ENCODE data around the gene PPME1.

PPME1 gene

DNA sequence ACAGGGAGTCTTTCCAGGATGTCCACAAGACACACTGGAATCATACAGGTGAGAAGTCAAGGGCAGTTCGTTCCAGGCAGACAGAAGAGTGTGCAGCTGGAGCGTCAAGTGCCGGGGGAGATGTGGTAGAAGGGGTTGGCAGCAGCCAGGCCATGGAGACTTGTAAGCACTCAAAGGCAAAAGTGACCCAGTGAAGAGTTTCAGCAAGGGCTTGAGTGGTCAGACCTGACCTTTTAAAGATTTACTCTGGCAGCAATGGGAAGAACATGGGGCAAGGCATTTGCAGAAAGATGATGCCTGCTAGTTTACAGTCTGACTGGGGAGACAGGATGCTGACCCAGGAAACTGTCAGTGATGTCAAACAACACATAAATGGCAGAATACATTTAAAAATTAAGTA is 111.3 kb downstream of the PPME1 start:
- Histone ChIP-seq H3K4me1 (ENCODE audit: insufficient read depth, low read length) (no peaks in the 10 kb centered on the region), H2AFZ (ENCODE audit: low read depth, low read length) (no peak overlapping the region)

DNA sequence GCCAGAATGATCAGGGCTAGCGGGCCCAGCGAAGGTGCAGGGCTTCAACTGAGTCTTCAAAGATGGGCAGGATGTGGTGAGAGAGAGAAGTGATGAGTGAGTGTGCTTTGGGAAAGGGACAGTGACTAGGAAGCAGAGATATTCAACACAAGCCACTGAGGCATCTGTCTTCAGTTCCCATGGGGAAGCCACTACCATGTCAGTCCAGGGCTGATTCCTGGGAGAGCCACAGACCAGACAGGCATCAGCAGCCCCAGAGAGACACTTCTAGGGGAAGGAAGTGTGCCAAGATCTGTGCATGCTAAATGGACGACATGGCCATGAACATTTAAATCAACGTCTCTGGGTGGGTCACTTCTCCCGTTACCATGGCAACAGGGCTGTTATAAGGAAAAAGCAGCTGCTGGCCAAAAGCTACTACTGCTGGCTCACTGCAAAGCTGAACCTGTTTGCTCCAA is 111.9 kb downstream of the PPME1 start:
- no peaks in the 10 kb centered on the region for H3K36me3 ChIP-seq (ENCODE audit: insufficient read depth, low read length)
- H3K27me3 ChIP-seq (ENCODE audit: insufficient read depth, low read length) = no peaks in the 10 kb centered on the region
- H3K4me3 ChIP-seq (ENCODE audit: low read length) = no peak overlapping the region
- no peaks in the 10 kb centered on the region for H3K4me1 ChIP-seq (ENCODE audit: insufficient read depth, low read length)
- H2AFZ ChIP-seq (ENCODE audit: low read depth, low read length) = no peak overlapping the region
- H3K9me3 ChIP-seq (ENCODE audit: low read length) = no peaks in the 10 kb centered on the region

More for the DNA sequence above, 111.3 kb downstream of the PPME1 start:
- H3K9me3 ChIP-seq (ENCODE audit: low read length) = no peaks in the 10 kb centered on the region
- no peaks in the 10 kb centered on the region for H3K27me3 ChIP-seq (ENCODE audit: insufficient read depth, low read length)
- no peaks in the 10 kb centered on the region for H3K36me3 ChIP-seq (ENCODE audit: insufficient read depth, low read length)
- no peak overlapping the region for H3K4me3 ChIP-seq (ENCODE audit: low read length)

DNA sequence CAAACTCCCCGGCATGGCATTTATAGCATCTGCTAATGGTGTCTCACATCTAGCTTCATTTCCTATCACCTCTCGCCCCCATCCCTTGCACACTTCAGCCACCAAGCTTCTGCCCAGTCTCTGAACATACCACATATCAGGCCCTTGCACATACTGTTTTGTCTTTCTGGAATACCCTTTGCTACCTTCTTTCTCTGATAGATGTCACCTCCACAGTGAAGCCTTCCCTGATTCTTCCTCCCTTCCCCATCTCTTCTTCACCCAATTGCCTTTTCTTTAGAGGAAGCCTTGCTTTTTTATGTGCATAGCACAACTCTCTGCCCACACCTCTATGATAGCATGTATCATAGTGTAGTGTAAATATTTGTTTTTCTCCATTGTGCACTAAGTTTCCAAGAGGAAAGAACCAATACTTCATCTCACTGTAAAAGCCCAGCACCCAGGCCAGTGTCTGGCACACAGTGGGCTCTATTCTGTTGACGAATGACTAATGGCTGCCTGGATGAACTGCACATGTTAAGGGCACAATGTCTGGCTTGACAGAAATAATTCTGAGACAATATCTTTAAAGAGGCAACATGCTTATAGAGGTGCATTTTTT is 112.6 kb downstream of the PPME1 start:
- Histone ChIP-seq H3K9me3 (ENCODE audit: low read length) (no peaks in the 10 kb centered on the region), H2AFZ (ENCODE audit: low read depth, low read length) (no peak overlapping the region), H3K27me3 (ENCODE audit: insufficient read depth, low read length) (no peaks in the 10 kb centered on the region), H3K4me3 (ENCODE audit: low read length) (no peak overlapping the region), H3K4me1 (ENCODE audit: insufficient read depth, low read length) (no peaks in the 10 kb centered on the region), H3K36me3 (ENCODE audit: insufficient read depth, low read length) (no peaks in the 10 kb centered on the region)

DNA sequence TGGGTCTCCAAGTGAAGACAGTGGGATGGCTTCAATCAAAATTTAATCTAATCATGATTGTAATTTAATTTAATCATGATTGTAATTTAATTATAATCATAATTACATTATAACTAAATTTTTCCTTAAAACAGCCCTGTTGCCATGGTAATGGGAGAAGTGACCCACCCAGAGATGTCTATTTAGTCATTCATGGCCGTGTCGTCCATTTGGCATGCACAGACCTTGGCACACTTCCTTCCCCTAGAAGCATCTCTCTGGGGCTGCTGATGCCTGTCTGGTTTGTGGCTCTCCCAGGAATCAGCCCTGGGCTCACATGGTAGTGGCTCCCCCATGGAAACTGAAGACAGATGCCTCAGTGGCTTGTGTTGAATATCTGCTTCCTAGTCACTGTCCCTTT is 113.4 kb downstream of the PPME1 start:
- H3K4me1 ChIP-seq (ENCODE audit: insufficient read depth, low read length) = no peaks in the 10 kb centered on the region
- no peaks in the 10 kb centered on the region for H3K9me3 ChIP-seq (ENCODE audit: low read length)
- H2AFZ ChIP-seq (ENCODE audit: low read depth, low read length) = no peak overlapping the region

DNA sequence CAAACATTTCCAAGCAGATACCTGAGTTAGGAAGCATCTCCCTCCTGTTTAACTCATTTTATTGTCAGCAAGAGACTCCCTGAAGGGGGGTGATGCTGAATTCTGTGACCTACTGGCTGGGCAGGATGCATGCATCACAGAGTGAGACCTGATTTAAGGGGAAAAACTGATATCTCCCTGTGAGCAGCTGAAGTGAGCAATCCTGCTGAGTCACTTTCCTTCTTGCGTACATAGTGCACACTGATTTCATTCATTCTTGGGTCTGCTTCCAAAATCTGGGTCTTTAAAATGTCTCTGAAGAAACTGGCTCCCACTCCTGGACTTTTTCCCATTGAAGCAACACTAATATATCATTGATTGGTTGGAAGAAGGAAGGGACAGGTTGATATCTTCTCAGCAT is 117.1 kb downstream of the PPME1 start:
- Histone ChIP-seq H3K27me3 (ENCODE audit: insufficient read depth, low read length) (no peaks in the 10 kb centered on the region), H3K4me1 (ENCODE audit: insufficient read depth, low read length) (no peaks in the 10 kb centered on the region), H3K36me3 (ENCODE audit: insufficient read depth, low read length) (no peaks in the 10 kb centered on the region), H2AFZ (ENCODE audit: low read depth, low read length) (no peak overlapping the region), H3K9me3 (ENCODE audit: low read length) (no peaks in the 10 kb centered on the region), H3K4me3 (ENCODE audit: low read length) (no peak overlapping the region)

More for the DNA sequence above, 113.4 kb downstream of the PPME1 start:
- Histone ChIP-seq H3K36me3 (ENCODE audit: insufficient read depth, low read length) (no peaks in the 10 kb centered on the region), H3K27me3 (ENCODE audit: insufficient read depth, low read length) (no peaks in the 10 kb centered on the region), H3K4me3 (ENCODE audit: low read length) (no peak overlapping the region)

DNA sequence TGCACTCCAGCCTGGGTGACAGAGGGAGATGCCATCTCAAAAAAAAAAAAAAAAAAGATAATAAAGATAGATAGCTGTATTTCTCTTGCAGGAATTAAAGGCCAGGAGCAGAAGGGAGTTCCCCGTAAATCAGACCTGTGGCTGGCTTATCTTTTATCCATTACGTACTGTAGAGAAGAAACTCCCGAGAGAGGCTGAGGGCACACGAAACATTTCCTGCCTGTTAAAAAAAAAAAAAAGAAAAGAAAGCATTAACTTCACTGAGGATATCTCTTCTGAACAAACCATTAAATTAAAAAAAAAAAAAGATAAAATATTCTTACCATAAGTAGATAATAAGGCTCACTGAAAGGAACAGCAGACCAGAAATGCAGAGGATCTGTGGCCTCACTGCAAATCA is 117.8 kb downstream of the PPME1 start:
- no peaks in the 10 kb centered on the region for H3K4me1 ChIP-seq (ENCODE audit: insufficient read depth, low read length)
- H3K9me3 ChIP-seq (ENCODE audit: low read length) = no peaks in the 10 kb centered on the region
- no peak overlapping the region for H2AFZ ChIP-seq (ENCODE audit: low read depth, low read length)
- no peaks in the 10 kb centered on the region for H3K36me3 ChIP-seq (ENCODE audit: insufficient read depth, low read length)
- H3K4me3 ChIP-seq (ENCODE audit: low read length) = no peak overlapping the region
- no peaks in the 10 kb centered on the region for H3K27me3 ChIP-seq (ENCODE audit: insufficient read depth, low read length)

DNA sequence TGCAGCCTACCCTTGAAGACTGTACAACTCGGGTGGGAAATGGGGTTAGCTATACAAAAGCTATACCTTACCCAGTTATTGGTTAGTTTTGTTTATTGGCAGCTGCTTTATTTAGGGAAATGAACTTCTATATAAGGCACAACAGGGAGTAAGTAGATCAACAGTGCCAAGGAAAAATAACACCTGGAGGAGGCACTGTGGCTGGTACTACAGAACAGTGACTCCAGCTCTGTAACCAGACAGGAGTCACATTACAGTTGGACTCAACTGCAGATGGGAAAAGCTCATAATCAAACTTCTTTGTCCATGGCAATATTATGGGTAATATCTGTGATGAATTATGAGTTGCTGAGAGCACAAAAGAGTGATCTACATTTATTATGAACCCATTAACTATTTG is 126.4 kb downstream of the PPME1 start:
- no peak overlapping the region for H2AFZ ChIP-seq (ENCODE audit: low read depth, low read length)
- H3K4me1 ChIP-seq (ENCODE audit: insufficient read depth, low read length) = no peaks in the 10 kb centered on the region
- no peaks in the 10 kb centered on the region for H3K9me3 ChIP-seq (ENCODE audit: low read length)
- no peaks in the 10 kb centered on the region for H3K27me3 ChIP-seq (ENCODE audit: insufficient read depth, low read length)
- no peaks in the 10 kb centered on the region for H3K36me3 ChIP-seq (ENCODE audit: insufficient read depth, low read length)
- no peak overlapping the region for H3K4me3 ChIP-seq (ENCODE audit: low read length)

DNA sequence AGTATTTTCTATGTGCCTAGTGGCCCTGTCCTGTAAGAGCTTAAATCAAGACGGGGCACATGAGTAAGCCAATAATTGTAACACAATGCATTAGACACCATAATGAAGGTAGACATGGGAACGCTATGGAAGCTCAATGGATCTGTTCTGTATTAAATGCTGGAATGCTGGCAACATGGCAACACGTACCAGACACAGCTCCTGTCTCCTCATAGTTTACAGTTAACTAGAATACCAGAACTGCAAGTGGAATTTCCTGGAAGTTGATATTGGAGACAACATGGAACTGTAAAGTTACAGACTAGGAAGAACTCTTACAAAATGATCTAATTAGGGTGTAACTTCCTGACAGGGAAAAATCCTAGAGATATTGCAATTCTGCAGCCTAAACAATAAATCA is 127.9 kb downstream of the PPME1 start:
- H3K4me1 ChIP-seq (ENCODE audit: insufficient read depth, low read length) = no peaks in the 10 kb centered on the region
- H3K4me3 ChIP-seq (ENCODE audit: low read length) = no peak overlapping the region
- no peaks in the 10 kb centered on the region for H3K27me3 ChIP-seq (ENCODE audit: insufficient read depth, low read length)
- H3K36me3 ChIP-seq (ENCODE audit: insufficient read depth, low read length) = no peaks in the 10 kb centered on the region
- no peak overlapping the region for H2AFZ ChIP-seq (ENCODE audit: low read depth, low read length)
- no peaks in the 10 kb centered on the region for H3K9me3 ChIP-seq (ENCODE audit: low read length)
